Omental fat pad (tissue), 4 donors: Measurements from ENCODE around the gene MT1X. TPM values are rescaled to one million over a fixed set of nuclear protein-coding genes. Genes with fewer than 3 reads are reported as not detected.

Experiments
- ATAC-seq: fragments of 150-250 bp; one replicate; pipeline ENCODE4 v1.9.1; 2016; ENCODE audit warnings: mild to moderate bottlenecking, moderate library complexity; ENCODE audit not compliant: low FRiP score
- DNase-seq: peaks from one replicate; pipeline ENCODE4 v3.0.0-alpha.2; 2019; ENCODE audit warnings: low spot score
- CTCF ChIP-seq, 3 donors: fragments of 450-650 bp; IDR thresholded peaks; one replicate each; pipeline ENCODE4 v1.5.1; 2016 to 2017; ENCODE audit warnings: antibody characterized with exemption in 3 of 3, mild to moderate bottlenecking in 3 of 3, moderate library complexity in 2 of 3
- total RNA-seq, 4 donors: library from RNA; depleted of rRNA; stranded (reverse); fragments of >200 nt; gene quantifications; one replicate each; pipeline ENCODE4 v1.1.0, GENCODE V29; 2016

Gene MT1X
- total RNA-seq, 4 donors from 2014 or later: 1,336 to 3,452 (median 1,838) TPM

GRCh38 chr16:56728027-56728426, 45.8 kb downstream of the MT1X start:
- no peak for TF ChIP-seq CTCF (IDR thresholded peaks at IDR 0.05)
- ATAC-seq: no peak
- no peak for DNase-seq

- ATAC-seq: no peak
- TF ChIP-seq CTCF (IDR thresholded peaks at IDR 0.05): no peak
- no peak for DNase-seq
These were observed 46.9 kb downstream of the MT1X start for GRCh38 chr16:56728980-56729734.

DNA sequence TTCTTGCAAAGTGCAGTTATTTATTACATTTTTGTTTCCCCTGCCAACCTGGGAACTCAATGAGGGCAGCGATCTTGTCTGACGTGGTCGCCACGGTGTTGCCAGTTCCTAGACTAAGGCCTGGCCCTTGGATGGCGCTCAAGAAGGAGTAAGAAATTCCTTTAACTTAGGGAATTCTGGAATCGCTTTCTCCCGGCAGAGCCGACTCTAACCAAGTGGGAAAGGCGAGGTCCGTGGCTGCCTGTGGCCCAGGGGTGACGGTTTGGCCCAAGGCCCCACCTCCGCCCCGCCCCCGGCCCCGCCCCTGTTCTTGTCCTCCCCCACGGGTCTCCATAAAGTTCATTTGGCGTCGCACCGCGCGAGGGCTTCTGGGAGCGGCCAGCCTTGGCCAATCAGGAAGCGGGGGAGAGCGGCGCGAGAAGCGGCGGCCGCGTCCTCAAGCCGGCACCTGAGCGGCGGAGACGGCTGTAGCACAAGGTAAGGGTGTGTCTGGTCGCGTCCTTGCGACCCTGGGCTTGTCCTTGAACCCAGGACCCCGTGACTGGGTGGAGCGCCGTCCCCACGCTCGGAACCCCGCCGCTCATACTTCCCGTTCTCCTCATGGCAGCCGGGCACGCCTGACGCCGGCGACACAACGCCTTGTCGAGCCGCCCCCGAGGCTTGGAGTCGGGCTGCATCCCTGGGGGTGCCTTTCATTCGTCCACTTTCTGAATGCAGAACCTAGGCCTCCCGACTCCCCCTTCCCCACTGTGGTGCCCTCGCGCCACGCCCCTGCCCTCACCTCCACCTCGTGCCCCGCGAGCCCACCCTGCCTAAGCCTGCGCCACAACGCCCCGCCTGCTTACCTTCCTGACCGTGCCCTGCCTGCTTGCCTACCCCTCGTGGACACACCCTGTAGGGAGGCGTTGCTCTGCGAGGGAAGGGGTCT, 47.7 kb downstream of the MT1X start, which contains the start of gene NUP93:
Gene NUP93, plus strand, starts transcription at position 395 of the 928 bp plus-strand sequence. CDS start 18,119 bp downstream, outside the sequence.
- DNase-seq (peak; percentile 71), ATAC-seq (peak; percentile 96)
- no peak for TF ChIP-seq CTCF (IDR thresholded peaks at IDR 0.05)

DNA sequence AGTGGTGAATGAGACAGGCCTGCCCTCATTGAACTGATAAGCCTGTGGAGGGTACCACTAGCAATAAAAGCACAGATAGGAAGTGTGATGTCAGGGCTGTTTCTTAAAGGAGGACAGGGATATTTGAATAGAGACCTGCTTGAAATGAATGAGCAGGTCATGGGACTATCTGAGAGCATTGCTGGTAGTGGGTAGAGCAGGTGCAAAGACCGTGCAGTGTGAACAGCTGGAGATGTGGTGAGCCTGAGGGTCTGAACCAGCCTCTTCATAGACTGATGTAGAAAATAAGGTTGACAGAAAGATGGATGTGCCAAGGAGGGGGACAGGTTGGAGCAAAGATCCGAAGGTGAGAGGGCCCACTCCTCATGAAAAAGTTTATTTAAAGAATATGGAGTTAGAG, 50.1 kb downstream of the MT1X start:
- ATAC-seq (no peak), DNase-seq (no peak)
- TF ChIP-seq CTCF (IDR thresholded peaks at IDR 0.05): no peak

DNA sequence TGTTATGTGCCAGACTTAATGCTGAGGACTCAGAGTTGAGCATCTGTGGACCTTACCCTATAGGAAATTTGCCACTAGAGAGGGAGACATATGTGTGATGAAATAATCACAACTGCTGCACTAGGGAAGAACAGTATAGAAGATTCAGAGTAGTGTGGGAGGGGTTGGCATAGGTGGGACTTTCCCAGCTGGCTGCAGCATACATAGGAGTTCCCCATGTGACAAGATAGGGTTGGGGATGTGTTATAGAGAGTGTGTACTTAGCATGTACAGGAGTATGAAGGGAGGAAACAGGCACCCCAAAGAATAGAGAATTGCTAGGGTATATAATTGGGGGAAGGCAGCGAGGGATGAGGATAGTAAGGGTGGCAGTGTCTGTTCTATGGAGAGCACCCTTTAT, 50.6 kb downstream of the MT1X start:
- no peak for ATAC-seq
- no peak for TF ChIP-seq CTCF (IDR thresholded peaks at IDR 0.05)
- no peak for DNase-seq

Other genes starting within 250 kb of the MT1X start
- gene NUDT21, start 231.1 kb upstream of the MT1X start, total RNA-seq: 10 to 100 TPM; 41.6 to 53.4 (median 46.0) TPM
- 10 to 100 TPM; 19.1 to 58.2 (median 30.9) TPM for gene OGFOD1, start 230.9 kb upstream of the MT1X start, total RNA-seq
- 10 to 100 TPM; 21.9 to 51.9 (median 37.5) TPM for gene BBS2, start 162.4 kb upstream of the MT1X start, total RNA-seq
- gene MT4, start 117.4 kb upstream of the MT1X start, total RNA-seq: not detected
- not detected for gene MT3, start 92.9 kb upstream of the MT1X start, total RNA-seq
- gene MT2A, start 73.9 kb upstream of the MT1X start, total RNA-seq: 1,000 to 10,000 TPM in 2 of 4 donors, 100 to 1,000 TPM in 2; 301 to 1,668 (median 935) TPM
- gene MT1E, start 56.7 kb upstream of the MT1X start, total RNA-seq: 1,000 to 10,000 TPM in 2 of 4 donors, 100 to 1,000 TPM in 2; 386 to 3,925 (median 1,028) TPM
- gene MT1M, start 49.8 kb upstream of the MT1X start, total RNA-seq: 100 to 1,000 TPM in 2 of 4 donors, 10 to 100 TPM in 2; 43.1 to 339 (median 186) TPM
- 1,000 to 10,000 TPM in 1 of 4 donors, 100 to 1,000 TPM in 2, 10 to 100 TPM in 1; 88.4 to 1,854 (median 643) TPM for gene MT1A, start 43.8 kb upstream of the MT1X start, total RNA-seq
- gene MT1B, start 30.6 kb upstream of the MT1X start, total RNA-seq: not detected
- 100 to 1,000 TPM in 1 of 4 donors, 10 to 100 TPM in 2, 1 to 10 TPM in 1; 9.8 to 199 (median 43.6) TPM for gene MT1F, start 24.5 kb upstream of the MT1X start, total RNA-seq
- gene MT1G, start 14.4 kb upstream of the MT1X start, total RNA-seq: 1,000 to 10,000 TPM in 1 of 4 donors, 100 to 1,000 TPM in 1, 10 to 100 TPM in 2; 31.4 to 1,270 (median 197) TPM
- gene MT1H, start 12.7 kb upstream of the MT1X start, total RNA-seq: 10 to 100 TPM in 2 of 4 donors, not detected in 2; 11.9 to 23.3 TPM
- gene NUP93, start 47.7 kb downstream of the MT1X start, total RNA-seq: 10 to 100 TPM; 21.6 to 55.5 (median 37.7) TPM
- gene SLC12A3, start 182.7 kb downstream of the MT1X start, total RNA-seq: not detected
- gene HERPUD1, start 249.7 kb downstream of the MT1X start, total RNA-seq: 100 to 1,000 TPM; 151 to 170 (median 162) TPM